Mesendoderm (in vitro differentiated cells): ENCODE data around the gene RPS6KA2.

Experiments
- DNase-seq: peaks from one replicate; pipeline ENCODE4 v3.0.0; 2013
- H2AK5ac ChIP-seq: 2 replicates; pipeline ENCODE4 v1.6.1; 2013; ENCODE audit warnings: low read length, inconsistent platforms
- H2BK120ac ChIP-seq: 2 replicates; pipeline ENCODE4 v1.6.1; 2013; ENCODE audit warnings: low read depth, mild to moderate bottlenecking, low read length, moderate library complexity, mixed read lengths
- H2BK15ac ChIP-seq: replicated peaks from 2 replicates; pipeline ENCODE4 v1.6.1; 2013; ENCODE audit warnings: low read depth, mild to moderate bottlenecking, moderate library complexity
- H2BK5ac ChIP-seq: 2 replicates; pipeline ENCODE4 v1.6.1; 2013; ENCODE audit warnings: low read length, inconsistent platforms
- H3K18ac ChIP-seq: 2 replicates; pipeline ENCODE4 v1.6.1; 2013; ENCODE audit warnings: mild to moderate bottlenecking, low read length, mixed read lengths
- H3K23ac ChIP-seq: one replicate; pipeline ENCODE4 v1.6.1; 2013; ENCODE audit warnings: low read length
- H3K27ac ChIP-seq: 2 replicates; pipeline ENCODE4 v1.5.1; 2013; ENCODE audit warnings: low read depth, mild to moderate bottlenecking, inconsistent platforms, low read length, moderate library complexity
- H3K27me3 ChIP-seq: 2 replicates; pipeline ENCODE4 v1.6.1; 2013; ENCODE audit warnings: low read length, control low read depth, mild to moderate bottlenecking, inconsistent platforms; ENCODE audit not compliant: insufficient read depth, poor library complexity
- H3K36me3 ChIP-seq: 2 replicates; pipeline ENCODE4 v1.6.1; 2013; ENCODE audit warnings: low read length, inconsistent platforms; ENCODE audit not compliant: control insufficient read depth, insufficient read depth
- H3K4ac ChIP-seq: one replicate; pipeline ENCODE4 v1.6.1; 2013; ENCODE audit warnings: low read depth, mild to moderate bottlenecking, low read length, moderate library complexity
- H3K4me1 ChIP-seq: 2 replicates; pipeline ENCODE4 v1.6.1; 2013; ENCODE audit warnings: low read depth, low read length, inconsistent platforms; ENCODE audit not compliant: control insufficient read depth
- H3K4me2 ChIP-seq: 2 replicates; pipeline ENCODE4 v1.6.1; 2013; ENCODE audit warnings: low read length
- H3K4me3 ChIP-seq: 2 replicates; pipeline ENCODE4 v1.5.1; 2013; ENCODE audit warnings: mild to moderate bottlenecking, low read length
- H3K56ac ChIP-seq: one replicate; pipeline ENCODE4 v1.6.1; 2013; ENCODE audit warnings: low read length
- H3K79me1 ChIP-seq: 2 replicates; pipeline ENCODE4 v1.6.1; 2013; ENCODE audit warnings: low read length, inconsistent platforms
- H3K79me2 ChIP-seq: 2 replicates; pipeline ENCODE4 v1.6.1; 2013; ENCODE audit warnings: mild to moderate bottlenecking, low read length; ENCODE audit not compliant: control insufficient read depth, insufficient read depth
- H3K9ac ChIP-seq: 2 replicates; pipeline ENCODE4 v1.6.1; 2013; ENCODE audit warnings: low read length, inconsistent platforms
- H4K5ac ChIP-seq: one replicate; pipeline ENCODE4 v1.6.1; 2013; ENCODE audit warnings: low read length
- H4K8ac ChIP-seq: one replicate; pipeline ENCODE4 v1.6.1; 2013; ENCODE audit warnings: low read depth, mild to moderate bottlenecking, control low read depth, low read length, moderate library complexity
- WGBS: extraction: QIAGEN DNeasy Blood & Tissue Kit; methylation state at CpG from one replicate; pipeline ENCODE4 v1.1.7; 2013; ENCODE audit warnings: low lambda C conversion rate, missing lambda C conversion rate; ENCODE audit not compliant: insufficient coverage; ENCODE audit errors: extremely low coverage; 5-methylcytosine and 5-hydroxymethylcytosine counted together

RPS6KA2 gene

DNA sequence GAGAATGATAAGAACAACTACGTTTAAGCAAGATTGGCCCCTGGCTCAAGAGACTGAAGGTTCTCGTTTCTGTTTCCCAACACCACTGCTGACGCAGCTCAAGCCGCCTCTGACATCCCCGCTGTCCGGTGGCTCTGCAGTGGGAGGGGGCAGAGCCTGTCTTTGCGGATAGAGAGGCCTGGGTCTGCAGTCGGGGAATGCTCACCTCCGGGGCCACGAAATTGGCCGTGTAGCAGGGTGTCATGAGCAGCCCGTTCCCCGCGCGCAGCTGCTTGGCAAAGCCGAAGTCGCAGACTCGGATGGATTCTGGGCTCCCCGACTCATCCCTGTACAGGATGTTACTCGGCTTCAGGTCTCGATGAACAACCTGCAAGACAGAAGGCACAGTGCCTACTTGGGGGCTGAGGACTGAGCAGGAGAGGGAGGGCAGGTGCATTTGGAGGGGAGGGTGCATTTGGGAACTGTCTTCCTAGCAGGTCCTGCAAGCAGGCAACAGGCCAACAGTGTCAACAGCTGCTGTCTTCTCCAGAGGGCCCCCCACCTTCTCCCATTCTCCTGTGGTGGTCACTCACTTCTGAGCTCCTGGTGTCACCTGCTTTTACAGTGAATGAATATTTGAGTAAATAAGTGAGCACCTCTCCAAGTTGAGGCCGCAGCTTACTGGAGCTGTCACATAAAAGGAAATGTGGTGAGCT is 203.9 kb downstream of the RPS6KA2 start:
- no peak overlapping the region for H4K8ac ChIP-seq
- H3K18ac ChIP-seq, result no peak overlapping the region
- no peak overlapping the region for H2BK5ac ChIP-seq
- DNase-seq, result no peak
- H3K23ac ChIP-seq, result no peak overlapping the region
- H2BK15ac ChIP-seq, result no peak overlapping the region
- no peaks in the 10 kb centered on the region for H3K79me1 ChIP-seq
- H3K4me1 ChIP-seq, result no peaks in the 10 kb centered on the region
- no peak overlapping the region for H3K4ac ChIP-seq
- peaks cover 2% of the 10 kb centered on the region for H3K36me3 ChIP-seq
- no peak overlapping the region for H3K27ac ChIP-seq
- no peaks in the 10 kb centered on the region for H3K79me2 ChIP-seq
- no peak overlapping the region for H2AK5ac ChIP-seq
- no peak overlapping the region for H3K4me2 ChIP-seq
- no peak overlapping the region for H4K5ac ChIP-seq
- H3K56ac ChIP-seq, result no peak overlapping the region
- H3K27me3 ChIP-seq, result no peaks in the 10 kb centered on the region
- no CpG with 5 or more reads among the region's 22 CpGs for WGBS
- H3K4me3 ChIP-seq, result no peak overlapping the region
- H2BK120ac ChIP-seq, result no peak overlapping the region
- H3K9ac ChIP-seq, result no peak overlapping the region

DNA sequence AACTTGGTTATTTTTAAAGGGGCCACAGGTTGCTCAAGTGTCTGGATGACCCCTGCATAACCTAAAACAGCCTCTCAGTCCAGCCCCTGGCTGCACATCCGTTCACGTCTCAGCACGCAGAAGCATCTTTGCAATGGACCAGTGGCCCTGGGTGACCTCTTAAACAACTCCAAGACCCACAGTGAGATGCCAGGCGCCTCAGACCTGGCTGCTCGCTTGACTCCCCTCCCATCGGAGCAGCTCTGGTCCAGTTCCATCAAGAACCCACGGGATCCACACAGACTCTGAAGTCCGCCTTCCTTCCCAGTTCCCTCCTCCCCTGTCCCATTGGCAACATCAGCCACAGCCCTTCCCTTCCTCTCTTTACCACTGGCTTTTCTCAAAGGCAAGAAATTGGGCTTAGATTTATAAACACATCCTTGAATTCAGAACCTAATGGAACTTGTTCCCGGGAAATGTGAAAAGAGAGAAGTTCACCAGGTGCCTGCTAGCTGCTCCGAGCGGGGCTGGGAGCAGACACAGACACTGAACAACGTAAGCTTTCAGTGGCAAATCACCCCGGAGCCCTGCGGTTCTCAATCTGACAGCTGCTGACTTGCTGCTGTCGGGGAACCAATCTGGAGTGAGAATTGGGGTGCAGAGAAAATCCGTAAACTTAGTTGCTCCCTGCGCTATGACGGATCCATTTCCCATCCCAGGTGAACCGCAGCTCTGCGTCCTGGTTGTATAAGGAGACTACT is 204.7 kb downstream of the RPS6KA2 start:
- Histone ChIP-seq H3K9ac (no peak overlapping the region), H3K56ac (no peak overlapping the region), H2BK15ac (no peak overlapping the region), H3K23ac (no peak overlapping the region), H3K4me2 (no peak overlapping the region), H3K36me3 (peaks cover 2% of the 10 kb centered on the region), H3K27me3 (no peaks in the 10 kb centered on the region), H3K18ac (no peak overlapping the region), H3K4me1 (no peaks in the 10 kb centered on the region), H2BK120ac (no peak overlapping the region), H2BK5ac (no peak overlapping the region), H4K5ac (no peak overlapping the region), H2AK5ac (no peak overlapping the region), H3K27ac (no peak overlapping the region), H3K4ac (no peak overlapping the region), H3K4me3 (no peak overlapping the region), H3K79me2 (no peaks in the 10 kb centered on the region), H3K79me1 (no peaks in the 10 kb centered on the region), H4K8ac (no peak overlapping the region)
- DNase-seq, result no peak
- WGBS, result no CpG with 5 or more reads among the region's 20 CpGs

DNA sequence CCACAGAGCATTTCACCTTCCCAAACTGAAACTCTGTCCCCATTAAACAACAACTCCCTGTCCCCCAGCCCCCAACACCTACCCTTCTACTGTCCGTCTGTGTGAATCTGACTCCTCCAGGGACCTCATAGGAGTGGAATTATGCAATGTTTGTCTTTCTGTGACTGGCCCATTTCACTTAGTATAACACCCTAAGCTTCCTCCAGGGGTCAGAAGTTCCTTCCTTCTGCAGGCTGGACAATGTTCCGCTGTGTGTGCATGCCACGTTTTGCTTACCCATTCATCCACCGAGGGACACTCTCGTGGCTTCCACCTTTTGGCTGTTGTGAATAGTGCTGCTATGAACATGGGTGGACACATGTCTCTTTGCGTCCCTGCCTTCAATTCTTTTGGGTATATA is 206.7 kb downstream of the RPS6KA2 start:
- H4K5ac ChIP-seq, result no peak overlapping the region
- H3K23ac ChIP-seq, result no peak overlapping the region
- H3K36me3 ChIP-seq, result peaks cover 2% of the 10 kb centered on the region
- no peak overlapping the region for H2AK5ac ChIP-seq
- DNase-seq, result no peak
- H2BK120ac ChIP-seq, result no peak overlapping the region
- no peak overlapping the region for H3K56ac ChIP-seq
- H3K27me3 ChIP-seq, result no peaks in the 10 kb centered on the region
- H3K4me1 ChIP-seq, result no peaks in the 10 kb centered on the region
- H3K9ac ChIP-seq, result no peak overlapping the region
- H3K79me2 ChIP-seq, result no peaks in the 10 kb centered on the region
- no peak overlapping the region for H3K4me3 ChIP-seq
- H3K18ac ChIP-seq, result no peak overlapping the region
- no peak overlapping the region for H2BK5ac ChIP-seq
- WGBS, result no CpG with 5 or more reads among the region's 6 CpGs
- no peaks in the 10 kb centered on the region for H3K79me1 ChIP-seq
- no peak overlapping the region for H3K27ac ChIP-seq
- H4K8ac ChIP-seq, result no peak overlapping the region
- no peak overlapping the region for H2BK15ac ChIP-seq
- H3K4ac ChIP-seq, result no peak overlapping the region
- H3K4me2 ChIP-seq, result no peak overlapping the region

DNA sequence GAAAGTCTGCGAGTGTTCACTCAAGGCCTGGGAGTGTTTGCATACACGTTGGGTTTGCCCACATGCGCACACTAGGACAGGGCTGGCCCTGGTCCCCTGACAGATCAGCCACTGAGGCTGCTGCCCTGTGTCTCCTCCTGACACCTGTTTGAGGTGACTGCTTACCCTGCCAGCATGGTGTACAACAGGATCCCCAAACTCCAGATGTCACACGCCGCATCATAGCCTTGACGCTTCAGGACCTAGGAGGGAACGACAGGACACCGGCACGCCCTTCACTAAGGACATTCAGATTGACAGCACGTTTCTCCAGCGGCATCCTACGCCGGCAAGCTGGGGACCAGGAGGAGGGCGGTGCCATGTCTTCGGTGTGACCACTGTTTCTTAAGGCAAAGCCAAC is 207.3 kb downstream of the RPS6KA2 start:
- Histone ChIP-seq H3K9ac (no peak overlapping the region), H3K79me2 (no peaks in the 10 kb centered on the region), H2AK5ac (no peak overlapping the region), H3K36me3 (peaks cover 2% of the 10 kb centered on the region), H4K8ac (no peak overlapping the region), H2BK5ac (no peak overlapping the region), H2BK120ac (no peak overlapping the region), H3K56ac (no peak overlapping the region), H2BK15ac (no peak overlapping the region), H3K4ac (no peak overlapping the region), H4K5ac (no peak overlapping the region), H3K27ac (no peak overlapping the region), H3K27me3 (no peaks in the 10 kb centered on the region), H3K4me3 (no peak overlapping the region), H3K79me1 (no peaks in the 10 kb centered on the region), H3K4me2 (no peak overlapping the region), H3K4me1 (no peaks in the 10 kb centered on the region), H3K23ac (no peak overlapping the region), H3K18ac (no peak overlapping the region)
- no CpG with 5 or more reads among the region's 15 CpGs for whole genome bisulfite sequencing
- DNase-seq, result no peak

DNA sequence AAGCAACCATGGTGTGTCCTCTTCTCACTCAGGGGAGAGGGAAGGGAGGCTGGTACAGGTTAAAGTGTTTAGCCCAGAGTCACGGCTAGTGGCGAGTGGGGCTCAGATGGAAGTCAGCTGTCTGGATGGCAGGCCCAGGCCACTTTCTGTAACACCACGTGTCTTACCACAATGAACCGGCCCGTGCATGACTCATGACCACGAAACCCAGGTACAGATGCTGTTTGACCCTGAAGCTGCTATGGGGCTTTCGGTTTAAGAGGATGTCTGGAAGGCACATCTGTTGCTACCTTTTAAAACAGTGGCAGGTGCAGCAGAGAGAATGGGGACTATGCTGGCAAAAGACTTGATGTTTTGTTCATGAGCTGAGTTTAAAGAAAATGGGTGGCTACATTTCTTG is 207.8 kb downstream of the RPS6KA2 start:
- H2BK15ac ChIP-seq, result no peak overlapping the region
- H3K27me3 ChIP-seq, result no peaks in the 10 kb centered on the region
- H3K4me1 ChIP-seq, result no peaks in the 10 kb centered on the region
- H2BK120ac ChIP-seq, result no peak overlapping the region
- no peak overlapping the region for H2BK5ac ChIP-seq
- no peak for DNase-seq
- no CpG with 5 or more reads among the region's 7 CpGs for whole genome bisulfite sequencing
- H3K23ac ChIP-seq, result no peak overlapping the region
- H3K79me1 ChIP-seq, result no peaks in the 10 kb centered on the region
- no peaks in the 10 kb centered on the region for H3K79me2 ChIP-seq
- H4K8ac ChIP-seq, result no peak overlapping the region
- no peak overlapping the region for H3K18ac ChIP-seq
- H3K9ac ChIP-seq, result no peak overlapping the region
- H3K4ac ChIP-seq, result no peak overlapping the region
- no peak overlapping the region for H3K27ac ChIP-seq
- H3K56ac ChIP-seq, result no peak overlapping the region
- H4K5ac ChIP-seq, result no peak overlapping the region
- no peak overlapping the region for H3K4me2 ChIP-seq
- no peak overlapping the region for H2AK5ac ChIP-seq
- peaks cover 2% of the 10 kb centered on the region for H3K36me3 ChIP-seq
- no peak overlapping the region for H3K4me3 ChIP-seq
